ENCODE data around the gene MPI. TPM values are rescaled to one million over a fixed set of nuclear protein-coding genes. Genes with fewer than 3 reads are reported as not detected.

The MPI gene, protein sequence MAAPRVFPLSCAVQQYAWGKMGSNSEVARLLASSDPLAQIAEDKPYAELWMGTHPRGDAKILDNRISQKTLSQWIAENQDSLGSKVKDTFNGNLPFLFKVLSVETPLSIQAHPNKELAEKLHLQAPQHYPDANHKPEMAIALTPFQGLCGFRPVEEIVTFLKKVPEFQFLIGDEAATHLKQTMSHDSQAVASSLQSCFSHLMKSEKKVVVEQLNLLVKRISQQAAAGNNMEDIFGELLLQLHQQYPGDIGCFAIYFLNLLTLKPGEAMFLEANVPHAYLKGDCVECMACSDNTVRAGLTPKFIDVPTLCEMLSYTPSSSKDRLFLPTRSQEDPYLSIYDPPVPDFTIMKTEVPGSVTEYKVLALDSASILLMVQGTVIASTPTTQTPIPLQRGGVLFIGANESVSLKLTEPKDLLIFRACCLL
- total RNA-seq (2022; extraction: Qiagen RNA extraction; ENCODE audit: low read depth) = 29.5 to 46.7 TPM (median 32.5 TPM) in 5 replicates

DNA sequence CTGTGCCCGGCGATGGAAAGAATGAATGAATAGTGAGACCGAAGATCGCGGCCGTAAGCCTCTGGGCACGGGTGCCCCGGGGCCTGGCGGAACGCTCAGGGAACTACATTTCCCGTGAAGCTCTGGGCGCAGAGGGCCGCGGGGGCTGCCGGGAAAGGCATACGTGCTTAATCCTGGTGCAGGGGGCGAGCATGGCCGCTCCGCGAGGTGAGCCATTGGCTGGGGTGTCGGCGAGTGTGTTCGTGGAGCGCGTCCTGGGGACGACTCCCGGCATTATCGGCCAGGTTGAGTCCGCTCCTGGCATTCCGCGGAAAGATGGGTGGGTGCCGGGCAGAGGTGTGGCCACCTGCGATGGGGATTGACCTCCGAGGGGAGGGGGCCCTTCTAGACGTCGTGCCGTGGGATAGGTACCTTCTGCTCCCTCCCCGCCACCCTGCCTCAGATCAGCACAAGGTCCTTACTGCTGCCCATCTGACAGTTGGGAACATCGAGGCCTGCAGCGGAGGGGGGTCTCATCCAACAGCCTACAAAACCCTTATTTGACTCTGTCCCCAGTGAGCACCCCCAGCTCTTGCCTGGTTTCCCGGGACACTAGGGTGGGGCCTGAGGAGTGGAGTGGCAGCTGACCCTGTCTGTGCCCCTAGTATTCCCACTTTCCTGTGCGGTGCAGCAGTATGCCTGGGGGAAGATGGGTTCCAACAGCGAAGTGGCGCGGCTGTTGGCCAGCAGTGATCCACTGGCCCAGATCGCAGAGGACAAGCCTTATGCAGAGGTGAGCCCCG, at the start of gene MPI:
Gene MPI (plus strand): TSS at position 160 of the 782 bp plus-strand sequence. CDS start 32 bp downstream, at position 192.

DNA sequence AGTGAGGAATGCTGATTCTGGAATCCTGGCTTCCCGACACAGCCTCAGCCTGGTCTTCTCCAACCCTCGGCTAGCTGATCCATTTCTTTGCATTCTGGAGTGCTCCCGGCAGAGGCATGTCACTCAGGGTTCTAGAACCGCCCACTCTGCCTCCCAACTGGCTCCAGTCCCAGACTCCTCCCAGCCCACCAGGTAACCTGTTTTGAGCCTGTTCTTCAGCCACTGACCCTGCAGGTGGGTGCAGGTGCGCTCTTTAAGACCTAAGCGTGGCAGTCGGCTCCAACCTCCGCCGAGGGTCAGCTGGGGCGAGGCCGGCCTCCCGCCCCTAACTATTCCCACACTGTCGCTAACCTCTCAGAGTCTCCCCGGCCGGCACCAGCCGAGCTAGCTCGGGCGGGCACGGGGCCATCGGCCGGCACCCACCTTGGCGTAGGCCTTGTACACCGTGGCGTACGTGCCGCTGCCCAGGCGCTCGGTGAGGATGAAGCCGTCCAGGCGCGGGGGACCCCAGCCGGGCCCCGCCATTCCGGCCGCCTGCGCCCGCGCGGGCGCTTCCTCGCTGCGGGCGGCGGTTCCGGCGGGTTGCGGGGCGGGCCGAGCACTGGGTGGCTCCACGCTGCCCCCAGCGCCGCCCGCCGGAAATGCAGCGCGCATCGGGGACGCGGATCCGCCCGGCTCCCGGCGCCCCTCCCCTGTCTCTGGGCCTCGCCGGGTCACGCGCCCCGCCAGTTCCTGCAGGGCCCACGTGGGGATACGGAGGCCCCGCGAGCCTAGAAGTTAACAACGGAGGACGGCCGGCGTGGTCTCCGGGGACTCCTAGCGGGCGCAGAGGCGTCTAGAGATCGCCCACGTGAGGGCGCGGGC, 47.0 kb upstream of the MPI start, which contains the start of gene ULK3:
Gene ULK3 (minus strand): TSS at position 576 of the 864 bp plus-strand sequence. CDS start 51 bp downstream, at position 525.

DNA sequence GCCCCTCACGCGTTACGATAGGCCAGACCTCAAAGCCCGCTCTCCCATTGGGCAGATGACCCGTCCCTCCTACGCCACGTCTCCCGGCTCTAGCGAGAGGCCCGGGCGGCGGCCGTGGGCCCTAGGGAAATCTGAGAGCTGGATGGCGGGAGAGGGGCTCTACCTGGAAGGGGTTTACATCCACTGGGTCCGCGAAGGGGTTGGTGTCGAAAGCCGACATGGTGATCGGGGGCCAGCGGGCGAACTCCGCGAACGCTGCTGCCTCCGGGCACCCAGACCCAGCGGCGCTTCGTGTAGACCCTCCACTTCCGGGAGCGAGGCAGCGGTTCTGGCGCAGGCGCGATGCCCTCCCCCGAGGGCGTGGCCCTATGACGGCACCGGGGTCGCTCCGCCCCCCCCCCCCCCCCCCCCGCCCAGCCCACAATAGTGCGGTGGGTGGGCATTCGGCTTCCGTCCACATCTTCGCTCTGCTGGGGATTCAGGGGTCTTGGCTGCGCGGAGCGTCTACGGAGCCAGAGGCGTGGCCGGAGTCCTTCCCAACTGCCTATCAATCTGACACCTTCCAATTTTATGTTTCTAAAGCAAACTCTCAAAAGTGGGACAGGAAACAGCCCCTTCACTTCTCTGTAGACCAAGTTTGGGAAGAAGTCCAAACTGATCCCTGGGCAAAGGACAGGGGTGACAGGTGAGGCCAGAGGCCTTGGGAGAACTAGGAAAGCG, 16.6 kb upstream of the MPI start, which contains the start of gene SCAMP2:
Gene SCAMP2 (minus strand): TSS at position 330 of the 720 bp plus-strand sequence. CDS start 110 bp downstream, at position 220.

DNA sequence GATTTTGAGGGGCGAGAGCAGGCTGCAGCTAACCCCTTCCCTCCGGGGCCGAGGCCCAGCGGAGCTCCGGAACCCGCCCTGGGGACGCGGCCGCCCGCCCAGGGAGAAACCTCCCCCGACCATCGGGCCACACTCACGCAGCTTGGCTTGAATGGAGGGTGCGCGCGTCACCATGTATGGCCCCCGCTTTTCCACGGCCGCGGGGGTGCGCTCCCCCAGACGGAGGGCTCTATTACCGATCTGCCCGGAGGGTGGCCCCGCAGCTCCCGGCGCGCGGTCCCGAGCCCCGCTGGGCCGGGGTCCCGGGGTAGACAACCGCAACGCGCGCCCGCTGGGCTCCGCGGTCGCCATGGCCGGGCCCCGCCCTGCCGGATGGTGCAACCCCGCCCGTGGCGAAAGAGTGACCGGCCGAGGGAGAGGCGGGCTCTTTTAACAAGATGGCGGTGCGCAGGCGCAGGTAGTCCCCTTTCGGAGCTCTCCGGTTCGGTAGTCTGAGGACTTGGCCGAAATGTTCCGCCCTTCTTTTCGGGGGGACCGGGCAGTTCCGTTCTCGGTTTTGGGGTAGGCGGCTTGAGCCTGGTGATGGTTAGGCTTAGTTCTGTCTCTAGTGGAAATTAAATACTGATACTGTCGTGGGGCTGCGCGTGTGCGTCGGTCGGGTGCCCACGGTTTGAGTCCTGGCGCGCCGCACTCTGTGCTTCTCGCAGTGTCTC, 16.8 kb downstream of the MPI start, which contains the start of gene FAM219B:
Gene FAM219B (minus strand): TSS at position 402 of the 713 bp plus-strand sequence. CDS start 51 bp downstream, at position 351.

DNA sequence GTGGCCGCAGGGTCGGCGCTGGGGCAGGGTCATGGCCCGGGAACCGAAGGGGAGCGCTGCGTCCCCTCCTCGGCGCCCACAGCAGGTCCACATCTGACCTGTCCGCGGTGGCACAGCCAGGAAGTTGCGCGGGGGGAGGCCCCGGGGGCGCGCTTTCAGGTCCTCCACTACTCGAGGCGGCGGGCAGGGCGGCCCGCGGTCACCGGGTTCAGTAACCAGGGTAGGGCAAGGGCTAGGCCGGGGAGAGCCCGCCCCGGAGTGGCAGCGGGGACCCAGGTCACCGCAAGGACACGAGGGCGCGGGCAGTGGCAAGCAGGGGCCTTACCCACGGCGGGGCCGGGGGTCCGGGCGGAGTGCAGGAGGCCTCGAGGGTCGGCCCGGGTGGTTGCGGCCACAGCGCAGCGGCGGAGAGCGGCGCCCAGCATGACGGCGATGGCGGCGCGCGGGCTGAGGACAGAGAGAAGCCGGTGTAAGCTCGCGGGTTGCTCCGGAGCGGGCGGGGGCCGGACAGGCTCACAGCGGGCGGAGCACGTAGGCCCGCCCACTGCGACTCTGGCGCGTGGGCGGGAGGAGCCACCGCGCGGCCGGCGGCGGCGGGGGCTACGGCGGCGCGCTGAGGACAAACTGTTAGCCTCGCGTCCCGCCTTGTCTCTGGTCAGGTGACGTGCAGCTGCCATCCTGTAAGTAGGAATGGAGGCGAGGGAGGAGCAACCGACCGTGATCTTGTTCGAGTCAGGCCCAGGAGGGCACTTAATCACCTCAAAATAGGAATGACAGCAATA, 47.9 kb downstream of the MPI start, which contains the start of gene COX5A:
Gene COX5A (minus strand): TSS at position 484 of the 782 bp plus-strand sequence. CDS start 59 bp downstream, at position 425.

Other genes starting within 250 kb of the MPI start
- gene EDC3, start 194.0 kb upstream of the MPI start, total RNA-seq (2022; extraction: Qiagen RNA extraction; ENCODE audit: low read depth) = 18.1 to 21.4 TPM (median 20.6 TPM) in 5 replicates
- gene CYP1A1, start 164.5 kb upstream of the MPI start, total RNA-seq (2022; extraction: Qiagen RNA extraction; ENCODE audit: low read depth) = 1.3 to 3.1 TPM (median 1.8 TPM) in 5 replicates
- not detected in 5 replicates for gene CYP1A2, start 141.2 kb upstream of the MPI start, total RNA-seq (2022; extraction: Qiagen RNA extraction; ENCODE audit: low read depth)
- 58.1 to 74.9 TPM (median 63.9 TPM) in 5 replicates for gene CSK, start 108.0 kb upstream of the MPI start, total RNA-seq (2022; extraction: Qiagen RNA extraction; ENCODE audit: low read depth)
- not detected in 5 replicates for gene LMAN1L, start 77.2 kb upstream of the MPI start, total RNA-seq (2022; extraction: Qiagen RNA extraction; ENCODE audit: low read depth)
- gene CPLX3, start 63.4 kb upstream of the MPI start, total RNA-seq (2022; extraction: Qiagen RNA extraction; ENCODE audit: low read depth) = 0.06 TPM in 1 of 5 replicates, not detected in the others
- gene ULK3, start 46.9 kb upstream of the MPI start, total RNA-seq (2022; extraction: Qiagen RNA extraction; ENCODE audit: low read depth) = 28.2 to 50.1 TPM (median 34.5 TPM) in 5 replicates
- 60.9 to 73.2 TPM (median 67.6 TPM) in 5 replicates for gene SCAMP2, start 16.7 kb upstream of the MPI start, total RNA-seq (2022; extraction: Qiagen RNA extraction; ENCODE audit: low read depth)
- 28.4 to 38.6 TPM (median 32.3 TPM) in 5 replicates for gene FAM219B, start 16.8 kb downstream of the MPI start, total RNA-seq (2022; extraction: Qiagen RNA extraction; ENCODE audit: low read depth)
- 438 to 570 TPM (median 551 TPM) in 5 replicates for gene COX5A, start 48.0 kb downstream of the MPI start, total RNA-seq (2022; extraction: Qiagen RNA extraction; ENCODE audit: low read depth)
- 20.4 to 28.4 TPM (median 27.3 TPM) in 5 replicates for gene RPP25, start 66.7 kb downstream of the MPI start, total RNA-seq (2022; extraction: Qiagen RNA extraction; ENCODE audit: low read depth)
- gene SCAMP5, start 105.5 kb downstream of the MPI start, total RNA-seq (2022; extraction: Qiagen RNA extraction; ENCODE audit: low read depth) = 12.3 to 15.8 TPM (median 14.0 TPM) in 5 replicates
- gene PPCDC, start 133.5 kb downstream of the MPI start, total RNA-seq (2022; extraction: Qiagen RNA extraction; ENCODE audit: low read depth) = 18.0 to 20.4 TPM (median 18.6 TPM) in 5 replicates

Data from A549 treated with DMSO at 1 μM for 4 hours (cell line).